SK-N-SH (cell line): ENCODE results near the gene BLTP1. TPM values are rescaled to one million over a fixed set of nuclear protein-coding genes. Genes with fewer than 3 reads are reported as not detected.

ENCODE experiments used
- CTCF ChIA-PET: fragments of 300-600, 350-600 bp; formaldehyde crosslinking; extraction: SDS; loops from one replicate; lab custom pipeline; 2021; lab: Yijun Ruan, JAX
- POLR2A ChIA-PET: fragments of 350-600 bp; sonication (Branson Sonifier 250); formaldehyde crosslinking; extraction: SDS; loops from one replicate; lab custom pipeline; 2020; ENCODE audit warnings: antibody characterized with exemption, inconsistent platforms; lab: Yijun Ruan, JAX
- DNase-seq: peaks from one replicate; pipeline ENCODE4 v3.0.0; 2012
- H2AFZ ChIP-seq: fragments of 200-600 bp; sonication (generic); 2 replicates; pipeline ENCODE4 v1.8.1; 2016; ENCODE audit warnings: antibody characterized with exemption, mild to moderate bottlenecking, low read depth
- H3F3A ChIP-seq: fragments of 200-600 bp; sonication (generic); replicated peaks from 2 replicates; pipeline ENCODE3; 2016; ENCODE audit warnings: antibody characterized with exemption, mild to moderate bottlenecking; ENCODE audit not compliant: insufficient read depth
- H3K27ac ChIP-seq, 2 experiments: fragments of 200-500 bp in 1 of 2; fragments of 200-600 bp in 1 of 2; sonication (Bioruptor generic) in 1 of 2; sonication (generic), shearing (Covaris generic) in 1 of 2; 2 replicates each; pipeline versions ENCODE4 v1.5.1 to v1.6.1; 2014 to 2016; ENCODE audit warnings: low read depth in 2 of 2, inconsistent platforms in 1 of 2, low read length in 1 of 2, mild to moderate bottlenecking in 1 of 2, mixed read lengths in 1 of 2
- H3K27me3 ChIP-seq: fragments of 200-600 bp; sonication (generic), shearing (Covaris generic); 2 replicates; pipeline ENCODE4 v1.6.1; 2016; ENCODE audit warnings: mixed run types; ENCODE audit not compliant: insufficient read depth
- H3K36me3 ChIP-seq, 2 experiments: fragments of 200-500 bp in 1 of 2; fragments of 200-600 bp in 1 of 2; sonication (Bioruptor generic) in 1 of 2; sonication (generic) in 1 of 2; replicated peaks in 1 of 2; 2 replicates each; pipeline versions ENCODE3 to v1.5.1; 2014 to 2016; ENCODE audit warnings: low read length in 1 of 2, mild to moderate bottlenecking in 1 of 2; ENCODE audit not compliant: insufficient read depth in 2 of 2, control insufficient read depth in 1 of 2
- H3K4me1 ChIP-seq, 2 experiments: fragments of 200-500 bp in 1 of 2; fragments of 200-600 bp in 1 of 2; sonication (Bioruptor generic) in 1 of 2; sonication (generic), shearing (Covaris generic) in 1 of 2; 2 replicates each; pipeline versions ENCODE4 v1.5.1 to v1.6.1; 2014 to 2016; ENCODE audit warnings: low read depth in 1 of 2, low read length in 1 of 2, mixed run types in 1 of 2; ENCODE audit not compliant: insufficient read depth in 2 of 2, control insufficient read depth in 1 of 2
- H3K4me2 ChIP-seq: fragments of 200-600 bp; sonication (generic), shearing (Covaris generic); 2 replicates; pipeline ENCODE4 v1.6.1; 2017; ENCODE audit warnings: mixed run types
- H3K4me3 ChIP-seq, 2 experiments: fragments of 200-500 bp in 1 of 2; fragments of 200-600 bp in 1 of 2; sonication (Bioruptor generic) in 1 of 2; sonication (generic), shearing (Covaris generic) in 1 of 2; 2 replicates each; pipeline versions ENCODE4 v1.5.1 to v1.8.1; 2014 to 2016; ENCODE audit warnings: low read depth in 2 of 2, inconsistent platforms in 1 of 2, low read length in 1 of 2, mild to moderate bottlenecking in 1 of 2, mixed read lengths in 1 of 2, moderate library complexity in 1 of 2
- H3K79me2 ChIP-seq: fragments of 200-600 bp; sonication (generic); 2 replicates; pipeline ENCODE4 v1.8.1; 2017; ENCODE audit warnings: mild to moderate bottlenecking; ENCODE audit not compliant: insufficient read depth
- H3K9ac ChIP-seq: fragments of 200-600 bp; sonication (generic); 2 replicates; pipeline ENCODE4 v1.6.1; 2017; ENCODE audit warnings: mixed run types
- H3K9me2 ChIP-seq: fragments of 200-600 bp; sonication (generic); 2 replicates; pipeline ENCODE4 v1.6.1; 2017; ENCODE audit warnings: mixed run types
- H3K9me3 ChIP-seq: fragments of 200-600 bp; sonication (generic); 2 replicates; pipeline ENCODE4 v1.6.1; 2017; ENCODE audit warnings: mixed run types, mild to moderate bottlenecking, moderate library complexity
- H4K20me1 ChIP-seq: fragments of 200-600 bp; sonication (generic); 2 replicates; pipeline ENCODE4 v1.6.1; 2017; ENCODE audit warnings: mild to moderate bottlenecking, mixed run types; ENCODE audit not compliant: insufficient read depth
- CHD2 ChIP-seq: fragments of 150-350 bp; IDR thresholded peaks from 2 replicates; pipeline ENCODE4 v1.6.1; 2018; ENCODE audit warnings: low read length; ENCODE audit not compliant: partially characterized antibody
- EP300 ChIP-seq, 2 experiments: IDR thresholded peaks; 2 replicates each; pipeline versions ENCODE4 v1.4.0 to v1.6.1; 2012; ENCODE audit warnings: borderline replicate concordance in 1 of 2, low read depth in 1 of 2, low read length in 1 of 2
- EZH2phosphoT487 ChIP-seq: fragments of 200-600 bp; sonication (generic); IDR thresholded peaks from 2 replicates; pipeline ENCODE4 v1.6.1; 2017; ENCODE audit warnings: low read depth, mixed run types, mild to moderate bottlenecking, antibody characterized with exemption, moderate library complexity, borderline replicate concordance
- FOSL2 ChIP-seq: IDR thresholded peaks from 2 replicates; pipeline ENCODE4 v1.4.0; 2012; ENCODE audit warnings: low read depth, mild to moderate bottlenecking, moderate library complexity, borderline replicate concordance
- GATA2 ChIP-seq: sonication (generic); formaldehyde crosslinking; IDR thresholded peaks from 2 replicates; pipeline ENCODE4 v1.5.0; 2020; ENCODE audit warnings: mild to moderate bottlenecking, missing genetic modification reagents
- MEF2A ChIP-seq: IDR thresholded peaks from 2 replicates; pipeline ENCODE4 v1.4.0; 2012; ENCODE audit warnings: low read depth, borderline replicate concordance
- NFIC ChIP-seq: IDR thresholded peaks from 2 replicates; pipeline ENCODE4 v1.4.0; 2012; ENCODE audit warnings: borderline replicate concordance
- NRF1 ChIP-seq: IDR thresholded peaks from 2 replicates; pipeline ENCODE4 v1.6.1; 2012; ENCODE audit warnings: low read depth, mild to moderate bottlenecking, low read length
- PBX3 ChIP-seq: IDR thresholded peaks from 2 replicates; pipeline ENCODE4; 2012
- REST ChIP-seq: IDR thresholded peaks from 2 replicates; pipeline ENCODE4 v1.6.1; 2012; ENCODE audit warnings: mild to moderate bottlenecking, low read depth, low read length, moderate library complexity
- SIN3A ChIP-seq: IDR thresholded peaks from 2 replicates; pipeline ENCODE4 v1.6.1; 2012; ENCODE audit warnings: low read depth, mild to moderate bottlenecking, low read length, moderate library complexity, borderline replicate concordance
- SMC3 ChIP-seq: IDR thresholded peaks from 2 replicates; pipeline ENCODE4 v1.6.1; 2012; ENCODE audit warnings: low read depth, low read length, improper control_type of control experiment
- TAF1 ChIP-seq: IDR thresholded peaks from 2 replicates; pipeline ENCODE4 v1.6.1; 2012; ENCODE audit warnings: low read depth, mild to moderate bottlenecking, low read length, moderate library complexity, borderline replicate concordance
- TEAD4 ChIP-seq: IDR thresholded peaks from 2 replicates; pipeline ENCODE4 v1.4.0; 2012; ENCODE audit warnings: mild to moderate bottlenecking, borderline replicate concordance; ENCODE audit not compliant: insufficient read depth
- USF1 ChIP-seq: IDR thresholded peaks from 2 replicates; pipeline ENCODE4 v1.4.0; 2012; ENCODE audit warnings: low read depth, borderline replicate concordance
- WGBS: methylation state at CpG from one replicate; pipeline ENCODE4 v1.1.6; 2017; ENCODE audit warnings: low lambda C conversion rate; 5-methylcytosine and 5-hydroxymethylcytosine counted together
- polyA plus RNA-seq, 3 experiments: library from polyadenylated mRNA; depleted of rRNA; stranded (reverse); fragments of >200 nt; gene quantifications; 2 replicates each; pipeline ENCODE4 v1.2.3, GENCODE V29; 2012
- TF ChIP-seq, protein P1 (sequence below): fragments of 150-350 bp; IDR thresholded peaks from 2 replicates; pipeline ENCODE4 v1.6.1; 2017; ENCODE audit warnings: antibody characterized with exemption, low read length, low read depth, borderline replicate concordance

BLTP1 gene
- polyA plus RNA-seq, 1 of the 3 experiments (the other 2 are of a cell fraction) = 13.1 TPM

DNA sequence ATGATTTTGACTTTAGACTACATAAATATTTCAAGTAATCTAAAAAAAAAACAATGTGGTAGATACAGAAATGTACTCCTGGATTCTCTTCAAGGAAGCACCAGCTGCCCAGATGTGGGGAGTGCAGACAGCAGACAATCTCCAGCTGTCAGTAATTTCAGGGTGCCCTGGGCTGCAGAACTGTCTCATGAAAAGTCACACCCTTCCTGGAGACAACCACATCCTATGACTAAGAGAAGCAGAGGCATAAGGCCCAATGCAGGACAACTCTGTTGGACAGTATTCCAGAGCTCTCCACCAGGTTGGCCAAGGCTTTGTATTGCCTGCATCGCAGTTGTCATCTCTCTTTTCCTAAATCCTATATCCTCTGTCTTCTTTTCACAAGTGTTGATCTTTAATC lies 34.4 kb upstream of the BLTP1 start:
- Histone ChIP-seq H3K27me3 (no peaks in the 10 kb centered on the region), H3K4me2 (no peak overlapping the region), H3K9me2 (no peaks in the 10 kb centered on the region), H3K79me2 (no peaks in the 10 kb centered on the region), H3K36me3 (no peaks in the 10 kb centered on the region), H3K27ac (no peak overlapping the region), H3K4me3 (no peak overlapping the region), H4K20me1 (no peaks in the 10 kb centered on the region), H3K9me3 (no peaks in the 10 kb centered on the region), H2AFZ (no peak overlapping the region), H3K4me1 (no peaks in the 10 kb centered on the region), H3K9ac (no peak overlapping the region), H3F3A (no peaks in the 10 kb centered on the region)
- WGBS = 5% methylated on average over 1 of the region's 1 CpG
- no peak for TF ChIP-seq NFIC
- no peak for DNase-seq
- ChIA-PET CTCF (no interaction called here), POLR2A (no interaction called here)

- Histone ChIP-seq H3K9me2 (no peaks in the 10 kb centered on the region), H3K9me3 (no peaks in the 10 kb centered on the region), H3F3A (no peaks in the 10 kb centered on the region), H3K27ac (no peak overlapping the region), H3K27me3 (no peaks in the 10 kb centered on the region)
- CTCF ChIA-PET = no interaction called here
- no peak for TF ChIP-seq TAF1
- TF ChIP-seq SIN3A = no peak
- no peak for TF ChIP-seq SMC3
- no peak for TF ChIP-seq EZH2phosphoT487
- no peak for TF ChIP-seq FOSL2
- TF ChIP-seq USF1 = no peak
- no peak for TF ChIP-seq CHD2
- TF ChIP-seq, protein P1, sequence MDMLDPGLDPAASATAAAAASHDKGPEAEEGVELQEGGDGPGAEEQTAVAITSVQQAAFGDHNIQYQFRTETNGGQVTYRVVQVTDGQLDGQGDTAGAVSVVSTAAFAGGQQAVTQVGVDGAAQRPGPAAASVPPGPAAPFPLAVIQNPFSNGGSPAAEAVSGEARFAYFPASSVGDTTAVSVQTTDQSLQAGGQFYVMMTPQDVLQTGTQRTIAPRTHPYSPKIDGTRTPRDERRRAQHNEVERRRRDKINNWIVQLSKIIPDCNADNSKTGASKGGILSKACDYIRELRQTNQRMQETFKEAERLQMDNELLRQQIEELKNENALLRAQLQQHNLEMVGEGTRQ = no peak
- TF ChIP-seq, all 33 proteins: peak for 0
- H3K36me3 ChIP-seq = no peaks in the 10 kb centered on the region
- H3K79me2 ChIP-seq = no peaks in the 10 kb centered on the region
- no peak overlapping the region for H3K4me2 ChIP-seq
- no peak overlapping the region for H2AFZ ChIP-seq
- H3K9ac ChIP-seq = no peak overlapping the region
- no peaks in the 10 kb centered on the region for H4K20me1 ChIP-seq
- H3K4me1 ChIP-seq = no peaks in the 10 kb centered on the region
- no peak for DNase-seq
- H3K4me3 ChIP-seq = no peak overlapping the region
- POLR2A ChIA-PET = no interaction called here
- 29% methylated on average over 1 of the region's 1 CpG for WGBS
Measured at GRCh38 chr4:122118243-122118642, 33.9 kb upstream of the BLTP1 start.

DNA sequence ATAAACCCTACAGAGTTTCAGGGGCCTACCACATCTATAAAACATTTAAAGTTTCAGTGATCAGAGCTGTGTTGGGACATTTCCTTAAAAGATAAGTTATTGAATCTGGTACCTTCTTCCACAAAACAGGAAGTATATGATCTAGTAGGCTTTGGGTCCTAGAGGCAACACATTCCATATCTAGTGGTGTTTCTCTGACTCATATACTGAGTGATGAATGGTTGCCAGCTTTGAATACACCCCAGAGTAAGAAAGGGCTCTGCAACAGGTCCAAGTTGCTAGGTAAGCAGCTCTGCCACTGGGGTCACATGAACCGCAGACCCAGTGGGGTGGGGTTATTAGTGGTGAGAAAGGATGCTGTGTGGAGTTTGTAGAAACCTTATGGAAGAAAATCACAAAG lies 32.4 kb upstream of the BLTP1 start:
- ChIA-PET POLR2A (no interaction called here), CTCF (no interaction called here)
- H3F3A ChIP-seq = no peaks in the 10 kb centered on the region
- H3K27ac ChIP-seq = no peak overlapping the region
- H2AFZ ChIP-seq = no peak overlapping the region
- DNase-seq = no peak
- no peak overlapping the region for H3K9ac ChIP-seq
- H3K4me3 ChIP-seq = no peak overlapping the region
- H3K9me2 ChIP-seq = no peaks in the 10 kb centered on the region
- H4K20me1 ChIP-seq = no peaks in the 10 kb centered on the region
- no peaks in the 10 kb centered on the region for H3K9me3 ChIP-seq
- no peaks in the 10 kb centered on the region for H3K27me3 ChIP-seq
- WGBS = 75% methylated on average over 1 of the region's 1 CpG
- no peaks in the 10 kb centered on the region for H3K4me1 ChIP-seq
- no peaks in the 10 kb centered on the region for H3K79me2 ChIP-seq
- H3K36me3 ChIP-seq = no peaks in the 10 kb centered on the region
- H3K4me2 ChIP-seq = no peak overlapping the region
- TF ChIP-seq GATA2 (CRISPR knock-in tag) (no peak), TAF1 (no peak), EP300 (IDR thresholded peaks at IDR 0.05; ENCODE audit: borderline replicate concordance in 1 of 2, low read depth in 1 of 2, low read length in 1 of 2) (no peak), REST (no peak), NRF1 (no peak), PBX3 (no peak), TEAD4 (no peak), MEF2A (no peak), CHD2 (no peak)
